HG03139 (cell line): Measurements from ENCODE around the gene DDA1.

Experiments used
- ATAC-seq: cut with Tn5 transposase; IDR thresholded peaks from one replicate; pipeline ENCODE4 v1.9.1; 2021; ENCODE audit not compliant: unreplicated experiment

Gene DDA1

GRCh38 chr19:17311455-17312188 is 2.3 kb downstream of the DDA1 start:
- no peak for ATAC-seq

DNA sequence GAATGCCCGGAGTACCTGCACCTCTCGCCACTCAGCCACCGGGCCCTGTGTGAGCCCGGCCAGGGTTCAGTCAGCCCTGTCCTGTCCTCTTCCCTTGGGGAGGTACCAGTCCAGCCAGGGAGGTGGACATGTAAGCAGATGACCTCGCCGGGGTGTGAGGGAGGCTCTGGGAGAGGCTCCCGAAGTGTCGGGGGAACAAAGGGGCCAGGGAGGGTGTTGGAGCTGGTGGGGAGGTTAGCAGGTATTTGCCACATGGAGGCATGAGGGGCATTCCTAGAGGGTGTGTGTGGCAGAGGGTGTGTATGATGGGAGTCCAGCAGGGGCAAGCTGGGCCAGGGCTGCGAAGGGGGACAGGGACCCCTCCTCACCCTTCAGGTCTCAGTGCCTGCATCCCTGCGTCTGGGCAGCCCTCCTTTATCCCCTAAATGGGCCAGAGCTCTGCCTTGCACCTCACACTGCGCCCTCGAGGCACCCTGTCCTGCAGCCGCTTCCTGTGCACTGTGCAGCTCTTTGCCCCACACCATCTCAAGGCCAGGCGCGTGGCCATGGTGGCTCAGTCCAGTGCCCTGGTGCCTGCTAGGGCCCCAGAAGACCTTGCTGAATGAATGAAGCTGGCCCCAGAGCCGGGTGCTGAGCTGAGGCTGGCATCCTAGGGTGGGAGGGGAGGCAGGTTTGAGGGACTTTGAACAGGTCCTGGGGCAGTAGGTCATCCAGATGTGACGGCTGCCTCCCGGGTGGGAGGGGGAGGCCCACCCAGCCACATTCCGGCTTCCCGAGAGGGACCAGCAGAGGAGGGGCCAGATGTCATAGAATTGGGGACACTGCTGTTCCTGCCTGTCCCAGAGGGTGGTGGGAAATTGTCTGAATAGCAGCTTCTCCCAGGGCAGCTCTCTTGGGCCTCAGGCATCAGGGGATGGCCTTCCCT is 3.1 kb downstream of the DDA1 start:
- no peak for ATAC-seq

DNA sequence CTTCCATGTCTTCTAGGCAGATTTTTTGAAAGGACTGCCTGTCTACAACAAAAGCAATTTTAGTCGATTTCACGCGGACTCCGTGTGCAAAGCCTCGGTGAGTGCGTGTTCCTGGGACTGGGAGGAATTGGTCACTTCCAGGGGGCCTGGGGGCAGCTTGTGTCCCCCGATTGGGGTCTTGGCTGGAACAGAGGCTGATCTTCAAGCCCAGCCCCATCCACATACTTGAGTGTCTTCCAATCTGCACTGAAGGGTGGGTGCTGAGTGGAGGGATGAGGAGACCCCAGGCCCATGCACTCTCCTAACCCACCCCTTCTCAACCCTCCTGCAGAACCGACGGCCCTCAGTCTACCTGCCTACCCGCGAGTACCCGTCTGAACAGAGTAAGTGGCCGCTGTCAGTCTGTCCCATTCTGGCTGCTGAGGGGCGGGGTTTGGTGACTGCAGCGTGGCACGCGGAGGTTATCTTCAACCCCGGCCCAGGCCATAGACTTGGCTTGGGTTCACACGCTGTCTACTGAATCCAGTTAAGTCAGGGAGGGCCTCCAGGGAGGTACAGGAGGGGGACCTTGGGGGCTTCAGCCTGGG is 4.7 kb downstream of the DDA1 start:
- no peak for ATAC-seq

GRCh38 chr19:17318966-17319365 is 9.6 kb downstream of the DDA1 start:
- no peak for ATAC-seq

DNA sequence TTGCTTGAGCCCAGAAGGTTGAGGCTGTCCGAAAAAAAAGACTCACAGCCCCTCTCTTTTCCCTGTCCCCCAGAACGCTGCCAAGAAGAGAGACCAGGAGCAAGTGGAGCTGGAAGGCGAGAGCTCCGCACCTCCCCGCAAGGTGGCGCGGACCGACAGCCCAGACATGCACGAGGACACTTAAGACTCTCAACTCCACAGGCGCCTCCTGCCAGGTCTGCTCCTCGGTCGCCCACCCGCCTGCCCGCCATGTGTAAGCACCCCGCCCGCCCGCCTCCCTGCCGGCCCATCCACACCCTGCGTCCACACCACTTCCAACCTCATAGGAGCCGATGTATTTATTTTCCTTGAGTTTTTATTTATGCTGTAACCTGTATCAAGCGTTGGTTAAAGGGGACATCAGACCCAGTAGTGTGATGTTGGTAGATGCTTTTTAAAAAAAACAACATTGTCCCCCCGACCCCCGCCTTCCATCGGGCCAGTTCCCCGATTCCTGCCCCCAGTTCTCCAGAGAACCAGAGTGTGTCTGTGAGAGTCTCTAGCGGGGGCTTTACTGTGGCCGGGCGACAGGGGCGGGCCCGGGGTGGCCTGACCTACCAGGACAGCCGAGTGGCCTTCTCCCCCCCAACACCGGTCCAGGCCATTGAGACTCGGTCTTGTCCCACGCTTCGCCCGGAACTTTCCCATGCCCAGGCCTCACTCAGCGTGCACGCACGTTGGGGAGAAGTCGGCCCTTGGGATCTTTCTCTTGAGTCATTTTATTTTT is 10.3 kb downstream of the DDA1 start:
- ATAC-seq: no peak

DNA sequence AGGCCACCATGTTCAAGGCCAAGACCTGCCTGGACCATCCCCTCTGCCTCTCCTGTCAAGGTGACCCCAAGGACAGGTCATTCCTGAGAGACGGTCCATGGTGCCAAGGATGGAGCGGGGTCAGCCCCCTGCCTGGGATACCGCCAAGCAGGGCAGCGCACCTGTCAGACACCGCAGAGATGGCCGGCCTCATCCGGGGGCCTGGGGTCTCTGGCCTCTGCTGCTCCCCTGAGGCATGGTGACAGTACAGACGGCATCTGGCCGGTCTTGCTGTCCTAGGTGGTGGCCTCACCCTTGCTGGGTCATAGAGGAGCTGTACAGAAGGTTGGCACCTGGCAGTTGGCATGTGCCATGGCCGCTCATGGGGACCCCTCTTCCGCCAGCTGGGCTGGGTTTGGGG is 11.1 kb downstream of the DDA1 start:
- ATAC-seq: no peak

DNA sequence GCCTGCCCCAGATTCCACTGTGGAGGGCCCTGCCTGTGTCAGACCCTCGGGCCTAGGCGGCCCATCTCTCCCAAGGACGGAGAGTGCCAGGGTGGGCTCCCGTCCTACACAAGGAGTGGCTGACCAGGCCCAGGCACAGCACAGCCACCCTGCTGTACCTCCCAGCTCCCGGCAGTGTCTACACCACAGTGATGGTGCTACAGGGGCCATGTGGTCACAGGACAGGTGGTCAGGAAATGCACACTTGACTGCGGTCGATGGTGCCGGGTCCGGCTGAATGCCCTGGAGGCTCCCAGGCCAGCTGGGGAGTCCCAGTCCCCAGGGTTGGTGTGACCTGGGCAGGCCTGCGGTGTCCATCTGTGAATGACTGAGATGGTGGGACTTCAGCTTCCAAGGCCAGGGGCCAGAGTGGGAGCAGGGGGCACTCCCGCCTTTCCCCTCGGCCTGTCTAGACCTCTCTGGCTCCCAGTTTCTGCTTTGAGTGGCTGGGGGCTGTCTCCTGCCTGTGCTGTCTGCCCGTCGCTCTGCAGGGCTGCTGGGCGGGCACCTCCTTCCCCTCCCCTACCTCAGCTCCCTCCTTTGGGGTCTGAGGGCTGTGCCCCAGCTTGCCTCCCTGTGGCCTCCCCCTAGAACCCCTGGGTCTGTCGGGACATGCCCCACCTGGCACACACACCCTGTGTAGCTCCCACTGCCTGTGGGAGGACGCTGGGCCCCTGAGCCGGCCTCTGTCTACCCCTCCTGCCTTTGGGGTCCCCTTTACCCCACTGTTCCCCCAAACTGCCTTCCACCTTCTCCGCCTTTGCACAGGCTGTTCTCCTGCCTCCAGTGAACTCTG is 12.5 kb downstream of the DDA1 start:
- ATAC-seq: no peak

DNA sequence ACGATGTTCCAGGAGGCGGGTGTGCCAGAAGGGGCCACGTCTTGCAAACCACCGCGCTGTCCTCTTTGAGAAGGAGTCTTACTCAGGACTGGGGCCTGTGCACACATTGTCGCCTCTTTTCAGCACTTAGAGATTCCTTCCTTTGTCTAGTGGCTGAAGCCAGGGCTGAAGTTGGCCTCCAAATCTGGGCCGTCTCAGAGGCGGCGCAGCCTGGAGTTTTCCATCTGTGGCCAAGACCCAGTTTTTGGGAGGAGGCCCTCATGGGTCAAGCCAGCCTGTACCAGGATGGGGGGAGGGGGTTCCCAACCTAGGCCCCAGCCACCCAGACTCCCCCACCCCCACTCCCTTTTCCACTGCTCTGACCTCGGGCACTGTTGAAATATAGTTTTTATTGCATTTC is 13.5 kb downstream of the DDA1 start:
- no peak for ATAC-seq

GRCh38 chr19:17323300-17323963 is 14.1 kb downstream of the DDA1 start:
- no peak for ATAC-seq

DNA sequence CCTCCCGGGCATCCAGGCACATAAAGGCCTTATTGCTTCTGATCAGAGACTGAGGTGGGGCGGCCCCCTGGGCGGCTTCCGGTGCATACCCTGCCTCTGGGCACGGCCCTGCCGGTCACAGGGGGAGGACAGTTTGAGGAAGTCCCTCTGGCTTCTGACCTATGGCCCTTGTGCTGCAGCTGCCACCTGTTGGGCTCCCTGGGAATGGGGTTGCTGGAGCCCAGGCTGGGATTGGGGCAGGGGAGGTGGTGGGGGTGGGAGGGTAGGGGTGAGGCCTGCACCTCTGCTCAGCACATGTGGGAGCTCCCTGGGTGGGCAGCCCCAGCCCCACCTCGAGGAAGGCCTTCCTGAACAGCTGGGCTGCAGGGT is 14.6 kb downstream of the DDA1 start:
- ATAC-seq: no peak

DNA sequence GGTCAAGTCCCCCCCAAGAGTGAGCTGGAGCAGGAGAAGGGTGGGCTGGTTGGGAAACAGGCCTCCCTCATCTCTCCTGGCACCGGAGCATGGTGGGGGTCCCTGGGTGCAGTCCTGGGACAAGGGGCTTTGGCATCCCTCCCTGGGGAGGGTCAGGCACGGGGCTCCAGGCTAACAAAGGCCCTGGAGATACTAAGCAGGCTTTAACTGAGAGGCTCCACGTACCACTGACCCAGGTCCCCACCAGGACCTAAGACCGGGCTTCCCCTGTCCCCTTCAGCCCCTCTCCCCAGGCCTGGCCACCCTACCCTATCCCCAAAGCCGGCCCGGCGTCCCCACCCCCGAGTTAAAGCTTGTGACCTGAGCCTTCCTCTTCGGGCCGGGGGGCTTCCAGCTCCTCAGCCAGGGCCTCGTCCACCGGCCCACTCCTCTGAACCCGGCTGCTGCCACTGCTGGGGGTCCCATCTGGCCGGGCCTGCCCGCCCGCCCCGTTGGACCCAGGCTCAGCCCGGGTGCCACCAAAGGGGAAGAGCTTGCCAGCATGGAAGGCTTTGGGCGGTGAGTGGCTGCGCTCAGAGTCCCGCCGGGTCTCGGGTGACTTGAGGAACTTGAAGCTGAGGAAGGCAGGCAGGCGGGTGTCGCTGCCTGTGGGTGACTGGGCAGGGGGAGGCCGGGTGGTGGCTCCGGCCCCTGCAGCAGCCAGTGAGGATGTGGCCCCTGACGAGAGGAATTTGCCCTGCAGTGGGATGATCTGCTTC is 15.2 kb downstream of the DDA1 start:
- no peak for ATAC-seq

DNA sequence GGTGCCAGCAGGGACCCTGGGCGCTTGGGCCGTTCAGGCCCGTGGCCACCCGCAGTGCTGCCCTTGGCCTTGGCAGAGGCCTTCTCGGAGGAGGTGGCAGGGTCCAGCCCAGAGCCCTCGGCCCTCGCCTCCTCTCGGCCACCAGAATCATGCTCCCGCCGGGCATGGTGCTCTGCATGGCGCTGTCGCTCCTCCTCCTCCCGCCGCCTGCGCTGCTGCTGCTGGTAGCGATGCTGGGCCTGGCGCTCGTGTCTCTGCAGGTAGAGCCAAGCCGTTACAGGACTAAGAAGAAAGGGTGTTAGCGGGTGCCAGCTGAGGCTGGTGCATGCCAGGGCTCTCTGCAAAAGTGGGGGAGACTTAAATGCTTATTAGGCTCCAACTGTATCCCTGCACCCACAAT is 15.8 kb downstream of the DDA1 start:
- ATAC-seq: no peak

DNA sequence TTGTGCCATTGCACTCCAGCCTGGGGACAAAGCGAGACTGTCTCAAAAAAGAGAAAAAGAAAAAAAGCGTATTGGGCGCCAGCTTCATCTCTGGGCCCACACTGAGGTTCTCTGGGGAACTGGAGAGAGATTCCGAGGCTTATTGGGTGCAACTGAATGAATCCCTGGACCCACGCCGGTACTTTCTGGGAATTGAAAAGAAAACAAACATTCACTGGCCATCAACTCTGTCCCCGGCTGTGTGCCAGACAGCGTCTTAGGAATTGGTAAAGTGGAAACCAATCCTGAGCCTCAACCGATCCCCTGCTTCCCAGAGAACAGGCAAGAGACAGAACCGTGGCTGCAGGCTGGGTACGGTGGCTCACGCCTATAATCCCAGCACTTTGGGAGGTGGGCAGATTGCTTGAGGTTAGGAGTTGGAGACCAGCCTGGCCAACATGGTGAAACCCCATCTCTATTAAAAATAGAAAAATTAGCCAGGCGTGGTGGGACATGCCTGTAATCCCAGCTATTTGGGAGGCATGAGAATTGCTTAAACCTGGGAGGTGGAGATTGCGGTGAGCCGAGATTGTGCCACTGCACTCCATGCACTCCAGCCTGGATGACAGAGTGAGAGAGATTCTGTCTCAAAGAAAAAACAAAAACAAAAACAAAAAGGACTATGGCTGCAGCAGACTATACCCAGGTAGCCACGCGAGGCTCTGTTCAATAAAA is 16.7 kb downstream of the DDA1 start:
- no peak for ATAC-seq

GRCh38 chr19:17326595-17326966 is 17.2 kb downstream of the DDA1 start:
- no peak for ATAC-seq

DNA sequence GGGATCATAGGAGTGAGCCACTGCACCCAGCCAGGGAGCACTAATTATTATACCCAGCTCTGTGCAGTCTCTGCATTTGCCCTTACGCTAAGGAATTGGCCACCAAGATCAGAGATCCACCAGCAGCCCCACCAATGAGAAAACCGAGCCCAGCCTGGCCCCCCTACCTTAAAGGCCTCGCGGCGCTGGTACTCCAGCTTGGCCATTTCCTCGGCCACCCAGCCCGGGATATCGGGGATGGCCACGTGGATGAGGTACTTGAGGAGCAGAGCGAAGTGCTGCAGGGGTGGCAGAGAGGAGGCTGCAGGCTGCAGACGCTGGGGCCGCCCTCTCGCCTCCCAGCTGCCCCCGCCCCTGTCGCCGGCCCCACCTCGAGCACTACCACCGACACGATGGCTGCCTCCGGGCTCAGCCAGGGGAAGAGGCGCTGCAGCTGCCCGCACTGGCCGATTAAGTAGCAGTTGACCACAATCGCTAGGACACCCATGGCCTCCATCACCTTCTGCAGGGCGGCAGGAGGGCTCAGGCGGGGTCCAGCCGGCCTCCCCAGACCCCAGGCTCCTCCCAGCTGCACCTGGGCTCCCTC is 17.8 kb downstream of the DDA1 start:
- no peak for ATAC-seq

- no peak for ATAC-seq
Measured at GRCh38 chr19:17327654-17328516, 18.5 kb downstream of the DDA1 start.
